Fibroblast of the aortic adventitia (primary cell): ENCODE measurements around the gene ENPP3. TPM values are rescaled to one million over a fixed set of nuclear protein-coding genes. Genes with fewer than 3 reads are reported as not detected.

Experiments used
- DNase-seq: peaks from one replicate; pipeline ENCODE4 v3.0.0-alpha.2; 2010; ENCODE audit warnings: low read depth
- H3K4me3 ChIP-seq: 2 replicates; pipeline ENCODE4 v1.5.1; 2011; ENCODE audit warnings: low read depth, mild to moderate bottlenecking, control low read depth, low read length, moderate library complexity
- CTCF ChIP-seq: IDR thresholded peaks from 2 replicates; pipeline ENCODE4 v1.5.1; 2011; ENCODE audit warnings: mild to moderate bottlenecking, low read length, control low read depth, inconsistent platforms; ENCODE audit not compliant: insufficient read depth
- total RNA-seq: library from RNA; depleted of rRNA; stranded (reverse); fragments of >200 nt; gene quantifications from 2 replicates; pipeline ENCODE4 v1.2.3, GENCODE V29; 2012; ENCODE audit warnings: low replicate concordance

ENPP3 gene
- total RNA-seq, 1 donor = not detected

DNA sequence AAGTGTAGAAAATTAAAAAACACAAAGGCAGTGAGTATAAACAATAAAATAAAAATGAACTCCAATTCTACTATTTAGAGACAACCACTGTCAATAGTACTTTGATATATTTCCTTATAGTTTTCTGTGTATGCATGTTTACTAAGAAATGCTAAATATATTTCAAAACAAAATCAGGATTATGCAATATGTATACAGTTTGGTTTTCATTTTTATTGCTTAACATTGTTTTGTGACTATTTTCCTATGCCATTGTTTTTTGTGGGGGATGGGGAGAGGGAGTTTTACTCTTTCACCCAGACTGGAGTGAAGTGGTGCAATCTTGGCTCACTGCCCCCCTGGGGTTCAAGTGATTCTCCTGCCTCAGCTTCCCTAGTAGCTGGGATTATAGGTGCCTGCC, 44.5 kb downstream of the ENPP3 start:
- no peak overlapping the region for H3K4me3 ChIP-seq
- no peak for TF ChIP-seq CTCF
- no peak for DNase-seq

DNA sequence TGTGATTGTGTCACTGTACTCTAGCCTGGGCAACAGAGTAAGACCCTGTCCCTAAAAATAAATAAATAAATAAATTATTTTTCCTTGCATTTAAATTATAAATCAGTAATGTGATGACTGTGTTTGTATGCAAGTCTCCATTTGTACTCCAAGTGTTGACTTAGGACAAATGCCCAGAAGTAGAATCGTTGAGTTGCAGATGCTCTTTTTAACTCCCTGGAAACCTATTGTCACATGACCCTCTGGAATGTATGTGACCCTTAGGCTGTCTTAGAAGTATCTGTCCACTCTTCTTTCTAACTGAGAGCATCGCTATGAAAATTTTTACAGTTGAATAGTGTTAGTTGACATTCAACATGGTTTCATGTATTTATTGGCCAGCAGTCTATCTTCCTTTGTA, 45.3 kb downstream of the ENPP3 start:
- H3K4me3 ChIP-seq = no peak overlapping the region
- TF ChIP-seq CTCF = no peak
- no peak for DNase-seq

- no peak overlapping the region for H3K4me3 ChIP-seq
- no peak for TF ChIP-seq CTCF
- no peak for DNase-seq
These were observed 46.4 kb downstream of the ENPP3 start for GRCh38 chr6:131683479-131683878.

GRCh38 chr6:131685266-131685780, 48.2 kb downstream of the ENPP3 start:
- no peak overlapping the region for H3K4me3 ChIP-seq
- no peak for DNase-seq
- no peak for TF ChIP-seq CTCF

- no peak overlapping the region for H3K4me3 ChIP-seq
- DNase-seq = no peak
- TF ChIP-seq CTCF = no peak
These were observed 49.9 kb downstream of the ENPP3 start for GRCh38 chr6:131687022-131687421.

DNA sequence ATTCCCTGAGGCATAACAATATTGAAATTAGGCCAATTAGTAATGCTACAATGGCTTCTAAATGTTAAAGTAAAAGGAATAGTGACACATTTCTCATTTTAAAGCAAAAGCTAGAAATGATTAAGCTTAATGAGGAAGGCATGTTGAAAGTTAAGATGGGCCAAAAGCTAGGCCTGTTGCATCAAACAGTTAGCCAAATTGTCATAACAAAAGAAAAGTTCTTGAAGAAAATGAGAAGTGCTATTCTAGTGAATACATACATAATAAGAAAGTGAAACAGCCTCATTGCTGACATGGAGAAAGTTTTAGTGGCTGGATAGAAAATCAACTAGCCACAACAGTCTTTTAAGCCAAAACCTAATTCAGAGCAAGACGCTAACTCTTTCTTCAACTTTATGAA, 51.2 kb downstream of the ENPP3 start:
- no peak overlapping the region for H3K4me3 ChIP-seq
- DNase-seq = no peak
- no peak for TF ChIP-seq CTCF

- H3K4me3 ChIP-seq = no peak overlapping the region
- TF ChIP-seq CTCF = no peak
- DNase-seq = no peak
These were observed 54.9 kb downstream of the ENPP3 start for GRCh38 chr6:131692031-131692430.
